ENCODE measurements around the gene MICU2. TPM values are rescaled to one million over a fixed set of nuclear protein-coding genes. Genes with fewer than 3 reads are reported as not detected.

MICU2 gene
- total RNA-seq, 1 donor from 2014 or later = 29.8 TPM

Other genes with a start within 250 kb of the MICU2 start
- 63.7 and 71.0 TPM in 2 replicates for gene ZDHHC20, start 144.9 kb downstream of the MICU2 start, total RNA-seq
- gene FGF9, start 66.9 kb upstream of the MICU2 start, total RNA-seq = not detected in 2 replicates

Data from lung microvascular endothelial cell (primary cell).